Hepatocyte (in vitro differentiated cells): Measurements from ENCODE around the gene TRAF2. TPM values are rescaled to one million over a fixed set of nuclear protein-coding genes. Genes with fewer than 3 reads are reported as not detected.

Experiments used
- DNase-seq: peaks from one replicate; pipeline ENCODE4 v3.0.0-alpha.2; 2016; ENCODE audit warnings: low spot score
- H2AFZ ChIP-seq: fragments of 200-600 bp; sonication (generic); 2 replicates; pipeline ENCODE4 v1.6.0; 2016; ENCODE audit warnings: antibody characterized with exemption, mild to moderate bottlenecking
- H3K27ac ChIP-seq: fragments of 200-600 bp; sonication (generic); 2 replicates; pipeline ENCODE4 v1.5.1; 2016; ENCODE audit warnings: mild to moderate bottlenecking
- H3K27me3 ChIP-seq: fragments of 200-600 bp; sonication (generic); 2 replicates; pipeline ENCODE4 v1.6.1; 2016
- H3K36me3 ChIP-seq: fragments of 200-600 bp; sonication (generic); replicated peaks from 2 replicates; pipeline ENCODE4 v1.5.1; 2016; ENCODE audit warnings: low read depth; ENCODE audit not compliant: insufficient read depth
- H3K4me1 ChIP-seq: fragments of 200-600 bp; sonication (generic); 2 replicates; pipeline ENCODE4 v1.5.1; 2016; ENCODE audit warnings: mild to moderate bottlenecking, moderate library complexity; ENCODE audit not compliant: insufficient read depth
- H3K4me2 ChIP-seq: fragments of 200-600 bp; sonication (generic); 2 replicates; pipeline ENCODE4 v1.6.0; 2016
- H3K4me3 ChIP-seq: fragments of 200-600 bp; sonication (generic); 2 replicates; pipeline ENCODE4 v1.5.1; 2016; ENCODE audit warnings: mild to moderate bottlenecking
- H3K79me2 ChIP-seq: fragments of 200-600 bp; sonication (generic); 2 replicates; pipeline ENCODE4 v1.6.0; 2017; ENCODE audit warnings: mild to moderate bottlenecking
- H3K9me2 ChIP-seq: fragments of 200-600 bp; sonication (generic); replicated peaks from 2 replicates; pipeline ENCODE4 v1.6.0; 2017; ENCODE audit warnings: mild to moderate bottlenecking; ENCODE audit not compliant: insufficient read depth
- H3K9me3 ChIP-seq: fragments of 200-600 bp; sonication (generic); 2 replicates; pipeline ENCODE4 v1.5.1; 2016; ENCODE audit warnings: low read depth, mild to moderate bottlenecking
- H4K20me1 ChIP-seq: fragments of 200-600 bp; sonication (generic); 2 replicates; pipeline ENCODE4 v1.6.0; 2016; ENCODE audit warnings: mild to moderate bottlenecking; ENCODE audit not compliant: insufficient read depth, poor library complexity, severe bottlenecking
- EZH2 ChIP-seq: fragments of 200-600 bp; sonication (generic); IDR thresholded peaks from 2 replicates; pipeline ENCODE4 v1.6.1; 2016; ENCODE audit warnings: antibody characterized with exemption, mild to moderate bottlenecking, borderline replicate concordance
- EZH2phosphoT487 ChIP-seq: fragments of 200-600 bp; sonication (generic); IDR thresholded peaks from one replicate; pipeline ENCODE4 v1.6.1; 2018; ENCODE audit warnings: antibody characterized with exemption, mild to moderate bottlenecking, low read depth, moderate library complexity; ENCODE audit not compliant: unreplicated experiment, severe bottlenecking
- WGBS: methylation state at CpG from one replicate; pipeline ENCODE4 v1.1.6; 2016; ENCODE audit warnings: low lambda C conversion rate; ENCODE audit errors: missing lambda C conversion rate; 5-methylcytosine and 5-hydroxymethylcytosine counted together
- polyA plus RNA-seq: library from polyadenylated mRNA; unstranded; fragments of >200 nt; fragmentation: Nextera tagmentation; extraction: Ambion mirVana; gene quantifications from 2 replicates; pipeline ENCODE4 v1.2.1, GENCODE V29; 2016
- total RNA-seq: library from RNA; depleted of rRNA; stranded (reverse); fragments of >200 nt; gene quantifications from 2 replicates; pipeline ENCODE4 v1.2.3, GENCODE V29; 2014
- TF ChIP-seq, protein P1 (sequence below): fragments of 200-600 bp; sonication (generic); IDR thresholded peaks from 2 replicates; pipeline ENCODE4 v1.5.1; 2016; ENCODE audit warnings: antibody characterized with exemption, mild to moderate bottlenecking; ENCODE audit not compliant: poor library complexity

Gene TRAF2
- total and polyA plus RNA-seq, 2 experiments from 2014 or later: 7.6 to 12.4 TPM

GRCh38 chr9:136940526-136941230 lies 54.4 kb downstream of the TRAF2 start:
- Histone ChIP-seq H2AFZ (no peak overlapping the region), H3K9me2 (no peaks in the 10 kb centered on the region), H3K27me3 (no peaks in the 10 kb centered on the region), H3K4me2 (no peak overlapping the region), H3K27ac (no peak overlapping the region), H3K4me3 (no peak overlapping the region), H3K9me3 (no peaks in the 10 kb centered on the region), H4K20me1 (peaks cover 4% of the 10 kb centered on the region), H3K79me2 (peaks cover 24% of the 10 kb centered on the region), H3K36me3 (no peaks in the 10 kb centered on the region), H3K4me1 (peaks cover 12% of the 10 kb centered on the region)
- DNase-seq: no peak
- WGBS: 95% methylated on average over 31 of the region's 42 CpGs
- TF ChIP-seq EZH2phosphoT487: no peak

- Histone ChIP-seq H3K4me3 (no peak overlapping the region), H3K4me2 (no peak overlapping the region), H3K79me2 (peaks cover 24% of the 10 kb centered on the region), H4K20me1 (peaks cover 4% of the 10 kb centered on the region), H3K36me3 (no peaks in the 10 kb centered on the region), H3K27ac (no peak overlapping the region), H3K27me3 (no peaks in the 10 kb centered on the region), H3K4me1 (peaks cover 12% of the 10 kb centered on the region), H2AFZ (no peak overlapping the region), H3K9me2 (no peaks in the 10 kb centered on the region), H3K9me3 (no peaks in the 10 kb centered on the region)
- TF ChIP-seq EZH2: no peak
- 98% methylated on average over 52 of the region's 55 CpGs for WGBS
- no peak for DNase-seq
Measured at GRCh38 chr9:136941231-136942111, 55.2 kb downstream of the TRAF2 start.

GRCh38 chr9:136942112-136942880 lies 56.0 kb downstream of the TRAF2 start:
- Histone ChIP-seq H3K79me2 (peaks cover 24% of the 10 kb centered on the region), H3K4me3 (no peak overlapping the region), H3K9me3 (no peaks in the 10 kb centered on the region), H4K20me1 (peaks cover 4% of the 10 kb centered on the region), H3K27ac (no peak overlapping the region), H3K4me1 (peaks cover 12% of the 10 kb centered on the region), H2AFZ (no peak overlapping the region), H3K27me3 (no peaks in the 10 kb centered on the region), H3K4me2 (peak overlapping the region; percentile 98), H3K36me3 (no peaks in the 10 kb centered on the region), H3K9me2 (no peaks in the 10 kb centered on the region)
- TF ChIP-seq, protein P1, sequence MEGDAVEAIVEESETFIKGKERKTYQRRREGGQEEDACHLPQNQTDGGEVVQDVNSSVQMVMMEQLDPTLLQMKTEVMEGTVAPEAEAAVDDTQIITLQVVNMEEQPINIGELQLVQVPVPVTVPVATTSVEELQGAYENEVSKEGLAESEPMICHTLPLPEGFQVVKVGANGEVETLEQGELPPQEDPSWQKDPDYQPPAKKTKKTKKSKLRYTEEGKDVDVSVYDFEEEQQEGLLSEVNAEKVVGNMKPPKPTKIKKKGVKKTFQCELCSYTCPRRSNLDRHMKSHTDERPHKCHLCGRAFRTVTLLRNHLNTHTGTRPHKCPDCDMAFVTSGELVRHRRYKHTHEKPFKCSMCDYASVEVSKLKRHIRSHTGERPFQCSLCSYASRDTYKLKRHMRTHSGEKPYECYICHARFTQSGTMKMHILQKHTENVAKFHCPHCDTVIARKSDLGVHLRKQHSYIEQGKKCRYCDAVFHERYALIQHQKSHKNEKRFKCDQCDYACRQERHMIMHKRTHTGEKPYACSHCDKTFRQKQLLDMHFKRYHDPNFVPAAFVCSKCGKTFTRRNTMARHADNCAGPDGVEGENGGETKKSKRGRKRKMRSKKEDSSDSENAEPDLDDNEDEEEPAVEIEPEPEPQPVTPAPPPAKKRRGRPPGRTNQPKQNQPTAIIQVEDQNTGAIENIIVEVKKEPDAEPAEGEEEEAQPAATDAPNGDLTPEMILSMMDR: no peak
- no peak for TF ChIP-seq EZH2
- no peak for TF ChIP-seq EZH2phosphoT487
- 98% methylated on average over 54 of the region's 60 CpGs for WGBS
- DNase-seq: no peak

- no peaks in the 10 kb centered on the region for H3K36me3 ChIP-seq
- no peaks in the 10 kb centered on the region for H3K9me3 ChIP-seq
- peaks cover 4% of the 10 kb centered on the region for H4K20me1 ChIP-seq
- peaks cover 24% of the 10 kb centered on the region for H3K79me2 ChIP-seq
- peaks cover 12% of the 10 kb centered on the region for H3K4me1 ChIP-seq
- no peaks in the 10 kb centered on the region for H3K27me3 ChIP-seq
- TF ChIP-seq, protein P1: no peak
- TF ChIP-seq EZH2 (no peak), EZH2phosphoT487 (no peak)
- H3K9me2 ChIP-seq: no peaks in the 10 kb centered on the region
- H3K27ac ChIP-seq: no peak overlapping the region
- H3K4me3 ChIP-seq: no peak overlapping the region
- DNase-seq: no peak
- H2AFZ ChIP-seq: no peak overlapping the region
- H3K4me2 ChIP-seq: peak overlapping the region; percentile 98
- WGBS: 98% methylated on average over 15 of the region's 16 CpGs
Measured at GRCh38 chr9:136942881-136943230, 56.5 kb downstream of the TRAF2 start.
